ENCODE data around the gene TTC34.

- TF ChIP-seq CTCF (IDR thresholded peaks at IDR 0.05) (no peak), POLR2A (IDR thresholded peaks at IDR 0.05) (no peak)
Observed at GRCh38 chr1:2628933-2629626, 172.4 kb downstream of the TTC34 start.

Measured in esophagus squamous epithelium (tissue), 4 donors.